Measurements from ENCODE around the gene SLC22A16.

Gene SLC22A16

GRCh38 chr6:110409794-110410193 is 66.6 kb downstream of the SLC22A16 start:
- no peak for ATAC-seq
- Mint-ChIP-seq H3K9me3 (no peaks in the 10 kb centered on the region), H3K27me3 (peaks cover 9% of the 10 kb centered on the region), H3K4me1 (peaks cover under 1% of the 10 kb centered on the region), H3K36me3 (no peaks in the 10 kb centered on the region), H3K27ac (no peak overlapping the region), H3K4me3 (no peak overlapping the region)

GRCh38 chr6:110408901-110409300 is 67.5 kb downstream of the SLC22A16 start:
- Mint-ChIP-seq H3K9me3 (no peaks in the 10 kb centered on the region), H3K36me3 (no peaks in the 10 kb centered on the region), H3K4me3 (no peak overlapping the region), H3K27ac (no peak overlapping the region), H3K4me1 (no peaks in the 10 kb centered on the region), H3K27me3 (peaks cover 9% of the 10 kb centered on the region)
- ATAC-seq: no peak

GRCh38 chr6:110404607-110405006 is 71.8 kb downstream of the SLC22A16 start:
- Mint-ChIP-seq H3K27me3 (peaks cover 18% of the 10 kb centered on the region), H3K36me3 (no peaks in the 10 kb centered on the region), H3K9me3 (no peaks in the 10 kb centered on the region), H3K4me1 (no peaks in the 10 kb centered on the region), H3K4me3 (no peak overlapping the region), H3K27ac (no peak overlapping the region)
- ATAC-seq: no peak

DNA sequence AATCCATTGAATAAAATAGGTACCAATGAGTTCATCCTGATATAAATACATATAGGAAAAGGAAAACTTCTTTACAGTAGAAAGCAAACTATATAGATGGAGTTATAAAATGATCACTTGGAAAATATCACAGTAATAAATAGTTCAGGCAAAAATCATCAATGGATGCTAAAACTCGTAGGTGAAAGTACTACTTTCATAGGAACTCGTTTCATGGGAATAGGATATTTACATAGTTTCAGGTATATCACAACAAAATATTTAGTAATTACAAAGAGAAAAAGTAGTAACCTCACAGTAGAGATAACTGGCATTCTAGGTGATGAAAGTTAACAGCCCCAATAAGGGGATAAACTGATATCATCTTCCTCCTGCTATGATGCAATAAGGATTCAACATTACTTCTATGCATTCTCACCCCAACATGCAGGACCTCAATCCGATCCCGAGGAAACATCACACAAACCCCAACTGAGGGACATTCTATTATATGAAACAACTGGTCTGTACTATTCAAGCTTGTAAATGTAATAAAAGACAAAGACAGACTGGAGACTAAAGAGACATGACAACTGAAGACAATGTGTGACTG is 74.7 kb downstream of the SLC22A16 start:
- Mint-ChIP-seq H3K36me3 (no peaks in the 10 kb centered on the region), H3K27ac (no peak overlapping the region), H3K4me3 (no peak overlapping the region), H3K27me3 (peaks cover 29% of the 10 kb centered on the region), H3K9me3 (no peaks in the 10 kb centered on the region), H3K4me1 (no peaks in the 10 kb centered on the region)
- no peak for ATAC-seq

- Mint-ChIP-seq H3K4me3 (no peak overlapping the region), H3K4me1 (no peaks in the 10 kb centered on the region), H3K27me3 (peaks cover 29% of the 10 kb centered on the region), H3K27ac (no peak overlapping the region), H3K36me3 (no peaks in the 10 kb centered on the region), H3K9me3 (no peaks in the 10 kb centered on the region)
- ATAC-seq: peak; percentile 56
Observed at GRCh38 chr6:110400208-110400607, 76.2 kb downstream of the SLC22A16 start.

DNA sequence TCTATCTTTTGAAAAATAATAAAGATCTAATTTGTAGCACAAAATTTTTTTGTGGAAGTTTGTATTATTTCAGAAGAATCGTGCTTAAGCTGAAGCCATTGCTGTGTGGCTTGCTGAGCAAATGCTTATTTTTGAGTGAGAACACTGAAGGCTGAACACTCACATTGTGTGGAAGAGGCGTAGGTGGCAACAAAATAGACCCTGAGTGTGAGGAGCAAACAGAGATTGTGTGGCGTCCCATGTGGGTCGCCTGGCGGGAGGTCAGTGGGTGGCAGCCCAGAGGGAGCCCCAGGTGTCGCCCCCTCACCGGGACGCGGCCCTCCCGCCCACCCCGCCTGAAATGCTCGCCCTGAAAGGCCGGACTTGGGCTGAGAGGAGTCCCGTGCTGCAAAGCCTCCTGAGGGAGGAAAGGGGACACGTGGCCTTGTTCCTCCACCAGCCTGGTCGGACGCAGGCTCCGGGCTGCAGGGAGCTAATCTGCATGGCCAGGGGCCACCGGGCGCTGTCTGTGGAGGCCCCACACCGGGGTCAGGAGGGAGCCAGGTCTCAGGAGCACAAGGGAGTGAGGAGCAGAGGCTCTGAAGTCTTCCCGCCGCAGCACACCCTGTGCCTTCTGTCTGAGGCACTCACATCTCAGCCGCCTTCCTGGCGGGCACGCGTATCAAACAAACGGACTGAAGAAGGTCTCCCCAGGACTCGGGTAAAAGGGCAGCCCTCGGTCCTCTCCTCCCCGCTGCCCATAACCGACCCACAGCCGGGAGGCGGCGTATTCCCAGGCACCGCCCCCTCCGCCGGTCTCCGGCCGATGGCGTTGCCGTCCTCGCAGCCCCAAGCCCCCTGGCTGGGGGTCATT is 77.0 kb downstream of the SLC22A16 start:
- Mint-ChIP-seq H3K4me1 (no peaks in the 10 kb centered on the region), H3K36me3 (no peaks in the 10 kb centered on the region), H3K9me3 (no peaks in the 10 kb centered on the region), H3K27me3 (peaks cover 29% of the 10 kb centered on the region), H3K4me3 (peak overlapping the region; percentile 45), H3K27ac (no peak overlapping the region)
- ATAC-seq: no peak

- H3K9me3 Mint-ChIP-seq: no peaks in the 10 kb centered on the region
- no peaks in the 10 kb centered on the region for H3K36me3 Mint-ChIP-seq
- no peak for ATAC-seq
- no peaks in the 10 kb centered on the region for H3K4me1 Mint-ChIP-seq
- no peak overlapping the region for H3K4me3 Mint-ChIP-seq
- H3K27ac Mint-ChIP-seq: no peak overlapping the region
- H3K27me3 Mint-ChIP-seq: peaks cover 29% of the 10 kb centered on the region
Observed at GRCh38 chr6:110398778-110399177, 77.6 kb downstream of the SLC22A16 start.

DNA sequence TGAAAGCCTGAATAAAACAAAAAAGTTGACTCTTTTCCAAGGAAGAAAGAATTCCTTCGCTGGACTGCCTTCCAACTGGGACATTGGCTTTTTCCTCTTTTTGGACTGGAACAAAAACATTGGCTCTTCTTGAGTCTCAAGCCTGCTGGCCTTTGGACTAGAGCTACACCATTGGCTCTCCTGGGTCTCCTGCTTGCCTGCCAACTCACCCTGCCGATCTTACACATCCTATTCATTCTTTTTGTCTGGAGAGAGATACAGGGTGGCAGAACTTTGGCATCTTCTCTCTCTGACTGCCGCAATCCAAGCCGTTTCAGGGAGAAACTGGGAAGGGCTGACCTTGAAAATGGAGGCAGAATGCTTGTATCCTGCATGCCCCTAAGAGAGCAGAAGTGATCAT is 81.2 kb downstream of the SLC22A16 start:
- no peak for ATAC-seq
- Mint-ChIP-seq H3K27me3 (peaks cover 11% of the 10 kb centered on the region), H3K9me3 (no peaks in the 10 kb centered on the region), H3K4me1 (peaks cover 7% of the 10 kb centered on the region), H3K27ac (no peak overlapping the region), H3K4me3 (no peak overlapping the region), H3K36me3 (no peaks in the 10 kb centered on the region)

GRCh38 chr6:110394409-110394808 is 82.0 kb downstream of the SLC22A16 start:
- Mint-ChIP-seq H3K27ac (no peak overlapping the region), H3K36me3 (no peaks in the 10 kb centered on the region), H3K4me1 (peaks cover 7% of the 10 kb centered on the region), H3K27me3 (peaks cover 11% of the 10 kb centered on the region), H3K9me3 (no peaks in the 10 kb centered on the region), H3K4me3 (no peak overlapping the region)
- ATAC-seq: no peak

GRCh38 chr6:110392727-110393126 is 83.7 kb downstream of the SLC22A16 start:
- ATAC-seq: no peak
- peaks cover 7% of the 10 kb centered on the region for H3K4me1 Mint-ChIP-seq
- no peaks in the 10 kb centered on the region for H3K27me3 Mint-ChIP-seq
- H3K9me3 Mint-ChIP-seq: no peaks in the 10 kb centered on the region
- no peaks in the 10 kb centered on the region for H3K36me3 Mint-ChIP-seq
- no peak overlapping the region for H3K4me3 Mint-ChIP-seq
- no peak overlapping the region for H3K27ac Mint-ChIP-seq

GRCh38 chr6:110390404-110390803 is 86.0 kb downstream of the SLC22A16 start:
- ATAC-seq: no peak
- H3K27ac Mint-ChIP-seq: no peak overlapping the region

GRCh38 chr6:110389689-110390382 is 86.6 kb downstream of the SLC22A16 start:
- Mint-ChIP-seq H3K4me1 (peaks cover 7% of the 10 kb centered on the region), H3K9me3 (no peaks in the 10 kb centered on the region), H3K36me3 (no peaks in the 10 kb centered on the region), H3K27me3 (no peaks in the 10 kb centered on the region), H3K4me3 (no peak overlapping the region), H3K27ac (no peak overlapping the region)
- ATAC-seq: no peak

More at GRCh38 chr6:110390404-110390803, 86.0 kb downstream of the SLC22A16 start:
- Mint-ChIP-seq H3K4me1 (peaks cover 7% of the 10 kb centered on the region), H3K36me3 (no peaks in the 10 kb centered on the region), H3K9me3 (no peaks in the 10 kb centered on the region), H3K27me3 (no peaks in the 10 kb centered on the region), H3K4me3 (no peak overlapping the region)

- Mint-ChIP-seq H3K27me3 (no peaks in the 10 kb centered on the region), H3K9me3 (no peaks in the 10 kb centered on the region), H3K27ac (no peak overlapping the region), H3K36me3 (no peaks in the 10 kb centered on the region), H3K4me1 (peaks cover 7% of the 10 kb centered on the region), H3K4me3 (no peak overlapping the region)
- no peak for ATAC-seq
Observed at GRCh38 chr6:110387986-110388385, 88.4 kb downstream of the SLC22A16 start.

- Mint-ChIP-seq H3K27ac (no peak overlapping the region), H3K36me3 (no peaks in the 10 kb centered on the region), H3K9me3 (no peaks in the 10 kb centered on the region), H3K4me3 (no peak overlapping the region), H3K27me3 (no peaks in the 10 kb centered on the region), H3K4me1 (no peaks in the 10 kb centered on the region)
- ATAC-seq: no peak
Observed at GRCh38 chr6:110385458-110385863, 91.0 kb downstream of the SLC22A16 start.

- peaks cover 25% of the 10 kb centered on the region for H3K27me3 Mint-ChIP-seq
- peaks cover 2% of the 10 kb centered on the region for H3K9me3 Mint-ChIP-seq
Observed at GRCh38 chr6:110378552-110378951, 97.9 kb downstream of the SLC22A16 start.

More at GRCh38 chr6:110378552-110378951, 97.9 kb downstream of the SLC22A16 start:
- Mint-ChIP-seq H3K4me1 (no peaks in the 10 kb centered on the region), H3K36me3 (no peaks in the 10 kb centered on the region), H3K27ac (no peak overlapping the region), H3K4me3 (no peak overlapping the region)
- no peak for ATAC-seq
